Trophoblast cell (in vitro differentiated cells and primary cell): ENCODE measurements around the gene MRPL27.

Experiments
- DNase-seq, 2 donors: peaks; one replicate each; pipeline ENCODE4 v3.0.0-alpha.2; 2016
- H2AFZ ChIP-seq: 2 replicates; pipeline ENCODE4 v1.6.1; 2013; ENCODE audit warnings: low read length, moderate library complexity, mild to moderate bottlenecking; ENCODE audit not compliant: insufficient read depth, poor library complexity
- H2AK5ac ChIP-seq: 2 replicates; pipeline ENCODE4 v1.6.1; 2013; ENCODE audit warnings: mild to moderate bottlenecking, low read length
- H2BK120ac ChIP-seq: 2 replicates; pipeline ENCODE4 v1.6.1; 2013; ENCODE audit warnings: low read length, mild to moderate bottlenecking, moderate library complexity; ENCODE audit not compliant: insufficient read depth, poor library complexity
- H2BK12ac ChIP-seq: 2 replicates; pipeline ENCODE4 v1.6.1; 2013; ENCODE audit warnings: mild to moderate bottlenecking, low read length, moderate library complexity
- H2BK5ac ChIP-seq: 2 replicates; pipeline ENCODE4 v1.6.1; 2013; ENCODE audit warnings: low read length, low read depth, moderate library complexity, mild to moderate bottlenecking; ENCODE audit not compliant: poor library complexity
- H3K14ac ChIP-seq: 2 replicates; pipeline ENCODE4 v1.6.1; 2013; ENCODE audit warnings: mild to moderate bottlenecking, low read length
- H3K18ac ChIP-seq: 2 replicates; pipeline ENCODE4 v1.6.1; 2013; ENCODE audit warnings: mild to moderate bottlenecking, low read length
- H3K23ac ChIP-seq: 2 replicates; pipeline ENCODE4 v1.6.1; 2013; ENCODE audit warnings: low read length
- H3K27ac ChIP-seq: 2 replicates; pipeline ENCODE4 v1.5.1; 2013; ENCODE audit warnings: low read depth, mild to moderate bottlenecking, inconsistent platforms, low read length, moderate library complexity
- H3K27me3 ChIP-seq: 2 replicates; pipeline ENCODE4 v1.6.1; 2013; ENCODE audit warnings: inconsistent platforms, mild to moderate bottlenecking, low read length, moderate library complexity; ENCODE audit not compliant: insufficient read depth
- H3K36me3 ChIP-seq, 2 experiments: 1 replicate in 1 of 2; 2 replicates in 1 of 2; pipeline ENCODE4 v1.6.1; 2013; ENCODE audit warnings: low read length in 2 of 2, mild to moderate bottlenecking in 2 of 2, moderate library complexity in 1 of 2; ENCODE audit not compliant: insufficient read depth in 2 of 2, control insufficient read depth in 1 of 2
- H3K4ac ChIP-seq: 2 replicates; pipeline ENCODE4 v1.6.1; 2013; ENCODE audit warnings: low read depth, mild to moderate bottlenecking, low read length, moderate library complexity
- H3K4me1 ChIP-seq, 2 experiments: 1 replicate in 1 of 2; 2 replicates in 1 of 2; pipeline ENCODE4 v1.6.1; 2013; ENCODE audit warnings: low read length in 2 of 2, mild to moderate bottlenecking in 2 of 2, moderate library complexity in 1 of 2; ENCODE audit not compliant: insufficient read depth in 2 of 2, control insufficient read depth in 1 of 2
- H3K4me2 ChIP-seq: 2 replicates; pipeline ENCODE4 v1.6.1; 2013; ENCODE audit warnings: inconsistent platforms, mild to moderate bottlenecking, low read length, moderate library complexity
- H3K4me3 ChIP-seq: 2 replicates; pipeline ENCODE4 v1.5.1; 2013; ENCODE audit warnings: mild to moderate bottlenecking, low read depth, low read length, inconsistent platforms
- H3K79me1 ChIP-seq: one replicate; pipeline ENCODE4 v1.6.1; 2013; ENCODE audit warnings: low read length
- H3K79me2 ChIP-seq: 2 replicates; pipeline ENCODE4 v1.6.1; 2013; ENCODE audit warnings: low read length, mild to moderate bottlenecking; ENCODE audit not compliant: control insufficient read depth, insufficient read depth, poor library complexity
- H3K9ac ChIP-seq: 2 replicates; pipeline ENCODE4 v1.6.1; 2013; ENCODE audit warnings: mild to moderate bottlenecking, low read length
- H3K9me3 ChIP-seq: 2 replicates; pipeline ENCODE4 v1.6.1; 2013; ENCODE audit warnings: low read depth, mild to moderate bottlenecking, control low read depth, inconsistent platforms, low read length; ENCODE audit not compliant: insufficient read depth
- H4K12ac ChIP-seq: 2 replicates; pipeline ENCODE4 v1.6.1; 2013; ENCODE audit warnings: low read depth, mild to moderate bottlenecking, low read length, moderate library complexity
- H4K8ac ChIP-seq: 2 replicates; pipeline ENCODE4 v1.6.1; 2013; ENCODE audit warnings: low read depth, mild to moderate bottlenecking, low read length, moderate library complexity
- H4K91ac ChIP-seq: one replicate; pipeline ENCODE4 v1.6.1; 2013; ENCODE audit warnings: low read depth, mild to moderate bottlenecking, low read length, moderate library complexity
- WGBS: extraction: QIAGEN DNeasy Blood & Tissue Kit; methylation state at CpG from one replicate; pipeline ENCODE4 v1.1.7; 2013; ENCODE audit warnings: missing lambda C conversion rate; ENCODE audit not compliant: insufficient read length, insufficient coverage; ENCODE audit errors: extremely low coverage; 5-methylcytosine and 5-hydroxymethylcytosine counted together

MRPL27 gene

DNA sequence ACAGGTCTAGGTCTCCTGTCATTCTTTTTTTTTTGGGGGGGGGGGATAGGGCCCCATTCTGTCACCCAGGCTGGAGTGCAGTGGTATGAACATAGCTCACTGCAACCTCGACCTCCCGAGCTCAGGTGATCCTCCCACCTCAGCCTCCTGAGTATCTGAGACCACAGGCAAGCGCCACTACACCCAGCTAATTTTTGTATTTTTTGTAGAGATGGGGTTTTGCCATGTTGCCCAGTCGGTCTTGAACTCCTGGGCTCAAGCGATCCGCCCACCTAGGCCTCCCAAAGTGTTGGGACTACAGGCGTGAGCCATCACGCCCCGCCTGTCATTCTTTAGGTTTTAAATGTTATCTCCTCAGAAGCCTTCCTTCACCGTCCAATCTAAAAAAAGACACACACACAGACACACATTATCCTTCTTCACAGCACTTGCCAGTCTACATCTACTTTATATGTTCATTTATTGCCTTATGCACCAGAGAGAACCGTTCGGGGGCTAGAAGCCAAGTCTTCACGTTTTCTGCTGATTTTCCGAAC, 694 bp downstream of the MRPL27 start:
- Histone ChIP-seq H4K12ac (peak overlapping the region; percentile 38), H2AFZ (peak overlapping the region; percentile 63), H3K27me3 (no peaks in the 10 kb centered on the region), H3K23ac (no peak overlapping the region), H4K8ac (peak overlapping the region; percentile 30), H3K4ac (peak overlapping the region; percentile 53), H3K18ac (no peak overlapping the region), H3K79me2 (peaks cover 7% of the 10 kb centered on the region), H2BK120ac (no peak overlapping the region), H3K4me2 (peak overlapping the region; percentile 67), H4K91ac (peak overlapping the region; percentile 40), H3K9me3 (no peaks in the 10 kb centered on the region), H2BK12ac (no peak overlapping the region), H3K36me3 (peaks cover 28 to 29% of the 10 kb centered on the region in 2 experiments), H3K14ac (no peak overlapping the region), H2AK5ac (no peak overlapping the region), H3K4me3 (peak overlapping the region; percentile 96), H3K9ac (peak overlapping the region; percentile 75), H3K79me1 (peaks cover 6% of the 10 kb centered on the region), H3K4me1 (peaks cover 0 to 7% of the 10 kb centered on the region in 2 experiments), H2BK5ac (no peak overlapping the region), H3K27ac (no peak overlapping the region)
- WGBS = no CpG with 5 or more reads among the region's 14 CpGs
- no peak for DNase-seq

DNA sequence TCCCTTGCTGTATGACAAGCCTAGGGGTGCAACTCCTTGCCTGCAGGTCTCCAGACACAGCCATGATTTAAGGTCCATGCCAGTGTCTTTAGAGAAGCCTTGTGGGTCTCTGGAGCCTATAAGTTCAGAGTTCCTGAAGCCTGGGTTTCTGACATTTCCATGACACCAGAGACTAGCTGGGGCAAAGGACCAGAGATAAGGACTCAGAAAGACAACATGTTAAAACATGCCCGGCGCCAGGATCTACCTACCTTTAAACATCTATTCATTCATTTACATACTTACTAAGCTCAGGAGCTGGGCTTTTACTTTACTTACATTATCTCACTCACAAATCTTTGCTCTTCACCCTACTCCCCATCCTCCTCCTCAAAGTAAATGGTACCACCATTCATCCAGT, 1.5 kb downstream of the MRPL27 start:
- H3K79me2 ChIP-seq = peaks cover 7% of the 10 kb centered on the region
- H3K36me3 ChIP-seq = peaks cover 36 to 37% of the 10 kb centered on the region in 2 experiments
- no peak overlapping the region for H3K4me3 ChIP-seq
- peaks cover 6% of the 10 kb centered on the region for H3K79me1 ChIP-seq
- no peak overlapping the region for H3K9ac ChIP-seq
- no peak overlapping the region for H2AK5ac ChIP-seq
- H2BK120ac ChIP-seq = peak overlapping the region; percentile 49
- H3K27ac ChIP-seq = peak overlapping the region; percentile 18
- no peak overlapping the region for H3K23ac ChIP-seq
- no peak overlapping the region for H3K14ac ChIP-seq
- H3K4me2 ChIP-seq = peak overlapping the region; percentile 67
- no peaks in the 10 kb centered on the region for H3K27me3 ChIP-seq
- no peaks in the 10 kb centered on the region for H3K9me3 ChIP-seq
- H3K18ac ChIP-seq = no peak overlapping the region
- peak overlapping the region; percentile 26 for H2BK5ac ChIP-seq
- peak overlapping the region; percentile 83 for H4K91ac ChIP-seq
- no peak for DNase-seq
- H3K4ac ChIP-seq = peak overlapping the region; percentile 76
- WGBS = no CpG with 5 or more reads among the region's 2 CpGs
- H2AFZ ChIP-seq = no peak overlapping the region
- no peak overlapping the region for H2BK12ac ChIP-seq
- H3K4me1 ChIP-seq = peaks cover 0 to 7% of the 10 kb centered on the region in 2 experiments
- H4K12ac ChIP-seq = no peak overlapping the region
- H4K8ac ChIP-seq = peak overlapping the region; percentile 48

DNA sequence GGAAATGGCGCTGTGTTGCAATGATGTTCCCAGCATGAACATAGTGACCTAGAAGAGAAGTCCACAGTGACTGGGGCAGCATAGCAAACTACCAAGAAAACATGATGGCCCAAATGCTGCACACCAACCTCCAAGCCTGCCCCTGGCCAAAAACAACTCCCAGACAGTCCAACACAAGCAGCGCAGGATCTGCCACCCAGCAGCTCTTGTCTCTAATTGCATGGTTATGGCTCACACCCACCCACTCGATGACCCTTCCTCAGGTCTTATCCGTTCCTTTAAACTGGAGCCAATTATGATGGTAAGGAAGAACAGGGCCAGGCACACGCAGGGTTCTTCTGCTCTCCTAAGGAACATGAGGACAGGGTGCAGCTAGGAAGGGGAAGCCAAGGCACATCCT, 2.9 kb downstream of the MRPL27 start:
- WGBS = no CpG with 5 or more reads among the region's 5 CpGs
- Histone ChIP-seq H3K36me3 (peaks cover 44% of the 10 kb centered on the region in 2 experiments), H3K27me3 (no peaks in the 10 kb centered on the region), H4K91ac (no peak overlapping the region), H4K12ac (no peak overlapping the region), H3K9me3 (no peaks in the 10 kb centered on the region), H2BK120ac (no peak overlapping the region), H3K4ac (no peak overlapping the region), H4K8ac (no peak overlapping the region), H3K27ac (no peak overlapping the region), H3K18ac (no peak overlapping the region), H2BK12ac (no peak overlapping the region), H3K79me2 (peaks cover 7% of the 10 kb centered on the region), H2AFZ (no peak overlapping the region), H2BK5ac (no peak overlapping the region), H3K14ac (no peak overlapping the region), H3K23ac (no peak overlapping the region), H3K4me2 (no peak overlapping the region), H3K79me1 (peaks cover 6% of the 10 kb centered on the region), H2AK5ac (no peak overlapping the region), H3K4me1 (peaks cover 0 to 9% of the 10 kb centered on the region in 2 experiments), H3K9ac (no peak overlapping the region), H3K4me3 (no peak overlapping the region)
- no peak for DNase-seq

DNA sequence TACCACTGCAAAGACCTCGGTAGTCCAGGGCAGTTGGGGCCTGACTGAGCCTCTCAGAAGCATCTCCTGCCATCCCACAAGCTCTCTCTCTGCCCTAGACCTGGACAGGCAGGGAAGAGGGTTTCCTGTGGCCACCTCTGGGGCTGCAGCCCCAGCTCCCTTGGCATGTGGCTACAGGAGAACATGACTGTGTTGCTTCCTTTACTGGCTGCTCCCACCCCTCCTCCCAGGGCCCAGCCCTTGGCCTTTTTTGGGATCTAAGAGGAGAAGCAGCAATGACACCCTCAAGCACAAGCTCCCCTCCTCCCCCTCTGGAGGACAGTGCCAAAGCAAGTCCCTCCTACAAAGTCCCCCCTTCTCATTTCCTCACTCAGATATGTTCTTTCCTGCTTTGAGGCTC, 5.6 kb downstream of the MRPL27 start:
- H3K23ac ChIP-seq = no peak overlapping the region
- no peak overlapping the region for H3K27ac ChIP-seq
- H2BK12ac ChIP-seq = no peak overlapping the region

More for the DNA sequence above, 5.6 kb downstream of the MRPL27 start:
- Histone ChIP-seq H2AFZ (no peak overlapping the region), H3K14ac (no peak overlapping the region), H2BK120ac (no peak overlapping the region), H3K36me3 (peaks cover 44% of the 10 kb centered on the region in 2 experiments), H3K4me3 (no peak overlapping the region), H3K18ac (no peak overlapping the region), H4K12ac (no peak overlapping the region), H3K4ac (no peak overlapping the region), H2AK5ac (no peak overlapping the region), H4K8ac (no peak overlapping the region), H3K4me1 (peaks cover 7 to 27% of the 10 kb centered on the region in 2 experiments), H3K9me3 (no peaks in the 10 kb centered on the region), H2BK5ac (no peak overlapping the region), H3K79me1 (no peaks in the 10 kb centered on the region), H3K27me3 (no peaks in the 10 kb centered on the region), H4K91ac (no peak overlapping the region), H3K9ac (no peak overlapping the region), H3K4me2 (no peak overlapping the region), H3K79me2 (peaks cover 3% of the 10 kb centered on the region)
- DNase-seq = no peak
- WGBS = no CpG with 5 or more reads among the region's 1 CpG
